GM12892 (cell line): Measurements from ENCODE around the gene CBX2.

Experiments
- POLR2A ChIP-seq: IDR thresholded peaks from 2 replicates; pipeline ENCODE4 v1.6.1; 2011; ENCODE audit warnings: low read depth, low read length, control low read depth
- POLR2AphosphoS5 ChIP-seq: IDR thresholded peaks from 2 replicates; pipeline ENCODE4 v1.6.1; 2011; ENCODE audit warnings: low read depth, low read length, control low read depth

DNA sequence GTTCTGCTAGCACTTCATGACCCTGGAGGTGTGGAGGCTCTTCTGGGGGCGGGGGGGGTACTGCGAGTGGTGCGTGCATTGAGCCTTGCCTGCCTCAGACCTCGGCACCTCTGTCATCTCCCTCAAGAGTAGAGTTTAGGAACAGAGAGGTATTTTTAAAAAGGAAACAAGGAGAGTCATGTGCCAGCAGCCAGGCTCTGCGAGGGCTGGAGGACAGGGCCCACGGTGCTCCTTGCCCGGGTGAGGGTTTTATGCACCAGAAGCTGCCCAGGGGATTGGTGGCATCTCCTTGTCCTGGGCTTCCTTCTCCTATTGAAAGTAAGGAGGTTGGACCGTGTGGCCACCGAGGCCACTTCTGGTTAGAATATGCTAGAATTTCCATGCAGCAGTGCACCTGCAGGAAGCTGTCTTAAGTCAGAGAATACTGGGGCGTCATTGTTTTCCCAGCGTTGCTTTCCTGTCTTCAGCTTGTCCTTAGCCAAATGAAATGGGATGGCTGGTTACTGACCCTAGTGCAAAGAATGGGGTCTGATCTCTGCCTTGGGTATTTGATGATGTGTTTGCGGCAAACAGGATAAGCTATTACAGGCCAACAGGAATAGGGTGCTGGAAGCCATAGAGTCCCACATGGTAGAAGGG is 3.2 kb downstream of the CBX2 start:
- no peak for TF ChIP-seq POLR2A
- TF ChIP-seq POLR2AphosphoS5: no peak
